Thyroid gland (tissue), 4 donors: Measurements from ENCODE around the gene SASH3. TPM values are rescaled to one million over a fixed set of nuclear protein-coding genes. Genes with fewer than 3 reads are reported as not detected.

Experiments
- DNase-seq, 2 donors: peaks; one replicate each; pipeline ENCODE4 v3.0.0-alpha.2; 2019
- H3K27ac ChIP-seq, 3 donors: fragments of 200-600 bp; sonication (generic); 1 replicate in 2 of 3; 2 replicates in 1 of 3; pipeline ENCODE4 v1.5.1; 2016 to 2019; ENCODE audit warnings: mild to moderate bottlenecking in 1 of 3, moderate library complexity in 1 of 3
- H3K27me3 ChIP-seq: fragments of 200-600 bp; sonication (generic); one replicate; pipeline ENCODE4 v1.5.1; 2019
- H3K36me3 ChIP-seq, 2 donors: fragments of 200-600 bp; sonication (generic); one replicate each; pipeline ENCODE4 v1.5.1; 2016 to 2019
- H3K4me1 ChIP-seq, 2 donors: fragments of 200-600 bp; sonication (generic); one replicate each; pipeline ENCODE4 v1.5.1; 2017 to 2019
- H3K4me3 ChIP-seq, 3 donors: fragments of 200-600 bp; sonication (generic); replicated peaks in 1 of 3; 1 replicate in 2 of 3; 2 replicates in 1 of 3; pipeline ENCODE4 v1.5.1; 2016; ENCODE audit warnings: mild to moderate bottlenecking in 1 of 3
- H3K9me3 ChIP-seq: fragments of 200-600 bp; sonication (generic); one replicate; pipeline ENCODE4 v1.5.1; 2017
- CTCF ChIP-seq, 6 experiments: fragments of 200-600 bp in 3 of 6; fragments of 450-650 bp in 3 of 6; sonication (generic) in 3 of 6; IDR thresholded peaks; one replicate each; pipeline ENCODE4 v1.5.1; 2016 to 2019; ENCODE audit warnings: antibody characterized with exemption in 6 of 6, mild to moderate bottlenecking in 2 of 6, inconsistent platforms in 1 of 6, moderate library complexity in 1 of 6
- POLR2A ChIP-seq, 2 donors: fragments of 450-650 bp; IDR thresholded peaks; one replicate each; pipeline ENCODE4 v1.6.1; 2017; ENCODE audit warnings: antibody characterized with exemption in 2 of 2, mild to moderate bottlenecking in 2 of 2, moderate library complexity in 1 of 2
- WGBS, 2 donors: methylation state at CpG; one replicate each; pipeline ENCODE4 v1.1.5; 2017; 5-methylcytosine and 5-hydroxymethylcytosine counted together
- intact Hi-C: fragments of 100-400 bp; cut with DNase I; formaldehyde crosslinking; loops from one replicate; pipeline ENCODE4 v1.15.1; 2023
- total RNA-seq, 4 donors: library from RNA; depleted of rRNA; stranded (reverse); fragments of >200 nt; gene quantifications; one replicate each; pipeline ENCODE4 v1.2.3, GENCODE V29; 2016

The SASH3 gene
- total RNA-seq, 4 donors from 2014 or later: 1.8 to 7.3 (median 3.0) TPM

- Histone ChIP-seq H3K4me3 (no peak overlapping the region), H3K4me1 (no peaks in the 10 kb centered on the region), H3K27me3 (no peaks in the 10 kb centered on the region), H3K9me3 (no peaks in the 10 kb centered on the region), H3K36me3 (no peaks in the 10 kb centered on the region), H3K27ac (no peak overlapping the region)
- TF ChIP-seq CTCF (IDR thresholded peaks at IDR 0.05) (no peak), POLR2A (IDR thresholded peaks at IDR 0.05) (no peak)
- intact Hi-C loops: no loop called here
- no peak for DNase-seq
- WGBS, 2 donors: 92 to 94% methylated on average over 7 of the region's 7 CpGs
Observed at GRCh38 chrX:129779086-129779672, 570 bp upstream of the SASH3 start.

GRCh38 chrX:129780441-129781105 is 824 bp downstream of the SASH3 start:
- no peak for DNase-seq
- Histone ChIP-seq H3K9me3 (no peaks in the 10 kb centered on the region), H3K36me3 (no peaks in the 10 kb centered on the region), H3K27ac (no peak overlapping the region), H3K4me3 (no peak overlapping the region), H3K27me3 (no peaks in the 10 kb centered on the region), H3K4me1 (no peaks in the 10 kb centered on the region)
- intact Hi-C loops: no loop called here
- 77 to 86% methylated on average over 6 of the region's 6 CpGs for WGBS, 2 donors
- TF ChIP-seq CTCF (IDR thresholded peaks at IDR 0.05): no peak
- TF ChIP-seq POLR2A (IDR thresholded peaks at IDR 0.05): no peak

GRCh38 chrX:129781134-129781672 is 1.5 kb downstream of the SASH3 start:
- Histone ChIP-seq H3K4me3 (no peak overlapping the region), H3K27ac (no peak overlapping the region), H3K36me3 (no peaks in the 10 kb centered on the region), H3K27me3 (no peaks in the 10 kb centered on the region), H3K4me1 (no peaks in the 10 kb centered on the region), H3K9me3 (no peaks in the 10 kb centered on the region)
- 81 to 100% methylated on average over 2 of the region's 8 CpGs for WGBS, 2 donors
- intact Hi-C loops: no loop called here
- peak; percentile 4 to 9 for DNase-seq
- TF ChIP-seq POLR2A (IDR thresholded peaks at IDR 0.05) (no peak), CTCF (IDR thresholded peaks at IDR 0.05) (no peak)

GRCh38 chrX:129781680-129782495 is 2.1 kb downstream of the SASH3 start:
- no peak for DNase-seq
- no peak for TF ChIP-seq POLR2A (IDR thresholded peaks at IDR 0.05)
- no peak for TF ChIP-seq CTCF (IDR thresholded peaks at IDR 0.05)
- no peaks in the 10 kb centered on the region for H3K36me3 ChIP-seq
- H3K4me3 ChIP-seq: no peak overlapping the region
- no peaks in the 10 kb centered on the region for H3K4me1 ChIP-seq
- intact Hi-C loops: no loop called here
- WGBS, 2 donors: 86 to 90% methylated on average over 2 to 8 of the region's 10 CpGs
- H3K27ac ChIP-seq: no peak overlapping the region
- no peaks in the 10 kb centered on the region for H3K9me3 ChIP-seq
- H3K27me3 ChIP-seq: no peaks in the 10 kb centered on the region
